GM21529 (cell line): ENCODE measurements around the gene LRPAP1.
"Not testable (repeated sequence)": the region's sequence is repeated elsewhere in the genome, so short reads cannot be mapped to it uniquely, and the experiment has no call there.

Source experiments
- ATAC-seq: cut with Tn5 transposase; IDR thresholded peaks from one replicate; pipeline ENCODE4 v1.9.1; 2021; ENCODE audit not compliant: unreplicated experiment

Gene LRPAP1

GRCh38 chr4:3562127-3562526 is 29.9 kb upstream of the LRPAP1 start:
- not testable (repeated sequence) for ATAC-seq

DNA sequence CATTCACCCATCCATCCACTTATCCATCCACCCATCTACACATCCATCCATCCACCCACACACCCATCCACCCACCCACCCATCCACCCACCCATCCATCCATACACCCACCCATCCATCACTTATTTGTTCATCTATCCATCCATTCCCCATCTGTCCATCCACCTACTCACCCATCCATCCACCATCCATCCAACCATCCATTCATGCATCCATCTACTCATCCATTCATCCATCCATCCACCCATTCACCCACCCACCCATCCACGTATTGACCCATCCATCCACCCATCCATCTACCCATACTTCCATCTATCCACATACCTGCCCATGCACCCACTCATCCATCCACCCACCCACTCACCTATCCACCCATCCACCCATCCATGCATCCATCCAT is 28.2 kb upstream of the LRPAP1 start:
- not testable (repeated sequence) for ATAC-seq

GRCh38 chr4:3559381-3560290 is 27.4 kb upstream of the LRPAP1 start:
- ATAC-seq = not testable (repeated sequence)

DNA sequence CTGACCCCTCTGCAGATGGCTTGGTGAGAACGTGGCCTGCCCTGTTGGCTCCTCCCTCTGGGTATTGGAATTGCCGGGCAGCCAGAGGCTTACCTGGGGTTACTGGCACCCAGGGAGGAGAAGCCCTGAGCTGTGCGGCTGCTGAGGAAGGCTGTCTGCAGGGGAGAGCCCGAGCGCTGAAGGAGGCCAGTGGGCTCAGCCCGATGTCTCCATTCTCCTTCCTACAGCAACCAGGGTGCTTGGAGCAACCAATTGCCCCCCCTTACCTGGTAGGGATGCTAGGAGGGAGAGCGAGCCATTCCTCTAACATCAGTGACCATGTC is 26.3 kb upstream of the LRPAP1 start:
- not testable (repeated sequence) for ATAC-seq

DNA sequence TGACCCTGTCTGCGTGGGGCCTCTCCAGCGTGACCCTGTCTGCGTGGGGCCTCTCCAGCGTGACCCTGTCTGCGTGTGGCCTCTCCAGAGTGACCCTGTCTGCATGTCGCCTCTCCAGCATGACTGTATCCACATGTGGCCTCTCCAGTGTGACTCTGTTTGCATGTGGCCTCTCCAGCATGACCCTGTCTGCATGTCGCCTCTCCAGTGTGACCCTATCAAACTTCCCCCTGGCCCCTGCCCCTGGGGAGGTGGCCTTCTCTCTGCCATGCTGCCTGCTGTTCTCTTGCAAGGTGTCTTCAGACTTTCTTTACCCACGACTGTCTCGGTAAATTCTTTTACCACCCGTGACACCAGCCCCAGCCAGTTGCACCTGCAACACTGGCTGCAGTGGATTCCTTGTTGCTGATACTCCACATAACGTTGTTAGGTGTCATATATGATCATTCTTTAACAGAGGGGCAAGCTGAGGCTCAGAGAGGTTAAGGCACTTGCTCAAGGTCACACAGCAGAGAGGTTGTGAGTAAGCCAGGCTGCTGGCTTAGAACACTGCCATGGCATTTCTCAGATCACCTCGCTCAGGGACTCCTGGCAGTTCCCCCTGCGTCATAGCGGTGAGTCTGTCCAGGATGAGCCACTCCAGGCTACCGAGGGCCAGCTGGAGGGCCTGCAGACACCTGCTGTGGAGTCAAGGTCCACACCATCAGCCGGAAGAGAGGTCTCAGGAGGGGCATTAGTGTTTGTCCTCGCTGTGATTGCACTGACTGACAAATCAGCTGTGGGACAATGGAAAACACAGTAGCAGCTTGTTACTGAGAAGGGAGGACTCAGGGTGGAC is 25.7 kb upstream of the LRPAP1 start:
- not testable (repeated sequence) for ATAC-seq

DNA sequence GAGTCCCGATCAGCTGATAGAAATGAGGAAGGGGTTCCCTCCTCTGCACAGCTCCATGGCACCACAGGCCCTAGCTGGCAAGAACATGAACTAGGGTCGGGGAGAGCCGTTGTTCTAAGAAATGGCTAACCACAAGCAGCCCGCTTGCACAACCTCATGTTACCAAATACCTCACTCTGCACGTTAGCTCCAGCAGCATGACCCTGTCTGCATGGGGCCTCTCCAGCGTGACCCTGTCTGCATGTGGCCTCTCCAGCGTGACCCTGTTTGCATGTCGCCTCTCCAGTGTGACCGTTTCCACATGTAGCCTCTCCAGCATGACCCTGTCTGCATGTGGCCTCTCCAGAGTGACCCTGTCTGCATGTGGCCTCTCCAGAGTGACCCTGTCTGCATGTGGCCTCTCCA is 24.9 kb upstream of the LRPAP1 start:
- not testable (repeated sequence) for ATAC-seq

- ATAC-seq = not testable (repeated sequence)
Observed at GRCh38 chr4:3556244-3556867, 24.1 kb upstream of the LRPAP1 start.

DNA sequence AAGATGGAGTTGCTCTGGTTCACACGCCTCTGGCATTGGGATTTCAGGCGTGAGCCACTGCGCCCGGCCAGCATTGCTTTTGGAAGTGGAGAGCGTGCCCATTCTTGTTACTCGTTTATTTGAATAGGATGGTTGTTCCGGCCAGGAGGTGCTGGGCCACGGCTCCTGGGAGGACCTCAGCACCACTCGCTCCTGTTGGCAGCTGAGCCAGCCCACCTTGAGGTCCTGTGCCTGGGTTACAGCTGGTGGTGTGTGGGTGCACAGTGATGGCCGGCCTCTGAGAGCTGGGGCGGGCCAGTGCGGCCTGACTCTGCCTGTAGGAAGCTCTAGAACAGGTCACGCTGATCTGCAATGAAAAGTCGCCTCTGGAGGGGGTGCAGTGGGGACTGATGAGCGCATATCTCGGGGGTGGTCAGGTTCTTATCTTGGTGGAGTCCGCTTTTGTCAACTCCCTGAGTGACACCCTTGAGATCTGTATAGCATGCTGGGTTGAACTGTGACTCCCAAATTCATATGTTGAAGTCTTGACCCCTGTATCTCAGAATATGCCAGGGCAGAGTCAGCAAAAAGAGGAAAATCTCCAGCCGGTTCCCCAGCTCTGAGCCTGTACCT is 23.3 kb upstream of the LRPAP1 start:
- not testable (repeated sequence) for ATAC-seq

- not testable (repeated sequence) for ATAC-seq
Observed at GRCh38 chr4:3551366-3551765, 19.1 kb upstream of the LRPAP1 start.

DNA sequence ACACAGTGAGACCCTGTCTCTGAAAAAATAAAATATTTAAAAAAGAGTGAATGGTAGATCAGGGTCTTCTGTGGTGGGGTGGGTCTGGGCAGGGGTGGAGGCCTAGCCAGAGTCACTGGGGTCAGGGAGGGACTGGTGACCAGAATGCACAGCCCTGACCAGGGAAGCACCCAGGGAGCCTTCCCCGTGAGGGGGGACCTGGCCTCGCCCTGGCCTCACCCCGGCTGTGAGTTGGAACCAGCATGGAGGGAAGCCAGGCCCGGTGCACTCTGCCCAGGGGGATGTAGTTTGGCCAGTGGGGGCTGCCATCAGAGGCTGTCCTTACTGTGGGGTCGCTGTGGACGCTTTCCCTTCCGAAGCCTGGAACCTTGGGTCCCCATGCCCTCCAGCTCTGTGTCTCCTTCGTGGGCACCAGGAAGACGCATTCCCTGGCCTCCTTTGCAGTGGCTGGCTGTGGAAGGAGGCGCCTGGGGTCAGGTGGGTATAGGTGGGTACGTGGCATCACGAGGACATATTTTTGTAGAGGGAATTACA is 18.6 kb upstream of the LRPAP1 start:
- ATAC-seq = not testable (repeated sequence)

DNA sequence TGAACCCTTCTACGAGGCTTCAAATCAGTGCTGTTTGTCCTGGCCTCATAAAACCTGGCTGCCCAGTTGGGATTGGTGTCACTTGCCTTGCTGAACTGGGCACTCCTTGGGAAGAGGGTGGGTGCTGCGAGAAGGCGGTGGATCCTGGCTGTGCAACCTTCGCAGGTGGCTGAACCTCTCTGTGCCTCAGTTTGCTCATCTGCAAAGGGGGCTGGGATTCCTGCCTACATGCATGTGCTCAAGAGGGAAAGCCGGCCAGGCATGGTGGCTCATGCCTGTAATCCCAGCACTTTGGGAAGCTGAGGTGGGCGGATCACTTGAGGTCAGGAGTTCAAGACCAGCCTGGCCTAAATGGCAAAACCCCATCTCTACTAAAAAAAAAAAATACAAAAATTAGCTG is 17.8 kb upstream of the LRPAP1 start:
- not testable (repeated sequence) for ATAC-seq

DNA sequence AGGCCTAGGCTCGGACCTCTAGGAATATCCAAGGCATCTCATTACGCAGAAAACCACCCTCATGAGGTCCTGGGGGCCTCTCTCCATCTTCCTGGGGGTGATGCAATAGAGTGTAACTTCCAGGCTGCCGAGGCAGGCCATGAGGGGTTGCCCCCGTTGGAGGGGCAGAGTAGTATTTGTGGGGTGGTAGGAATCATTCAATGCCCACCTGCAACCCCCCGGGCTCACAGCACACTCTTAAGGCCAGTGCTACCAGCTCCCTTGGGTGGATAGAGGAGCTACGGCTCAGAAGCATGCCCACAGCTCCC is 17.4 kb upstream of the LRPAP1 start:
- not testable (repeated sequence) for ATAC-seq

GRCh38 chr4:3548991-3549693 is 16.9 kb upstream of the LRPAP1 start:
- not testable (repeated sequence) for ATAC-seq

GRCh38 chr4:3546721-3547120 is 14.5 kb upstream of the LRPAP1 start:
- not testable (repeated sequence) for ATAC-seq

DNA sequence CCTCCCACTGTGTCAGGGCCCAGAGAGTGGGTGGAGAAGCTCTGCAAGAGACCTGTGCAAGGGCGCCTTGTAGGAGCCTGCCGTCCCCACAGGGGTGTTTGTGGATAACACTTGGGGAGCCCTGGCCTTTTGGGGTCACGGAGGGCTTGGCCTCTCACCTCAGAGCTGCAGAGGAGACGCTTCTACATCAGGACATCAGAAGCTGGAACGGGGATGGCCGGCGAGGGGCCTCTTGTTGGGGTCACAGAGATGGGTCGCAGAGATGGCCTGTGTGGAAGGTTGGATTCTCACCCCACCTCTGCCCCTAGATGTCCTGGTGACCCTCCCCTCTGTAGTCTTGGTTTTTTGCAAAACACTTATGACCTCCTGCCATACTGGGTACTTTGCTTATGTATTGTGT is 13.1 kb upstream of the LRPAP1 start:
- not testable (repeated sequence) for ATAC-seq

GRCh38 chr4:3544259-3545025 is 12.2 kb upstream of the LRPAP1 start:
- not testable (repeated sequence) for ATAC-seq

DNA sequence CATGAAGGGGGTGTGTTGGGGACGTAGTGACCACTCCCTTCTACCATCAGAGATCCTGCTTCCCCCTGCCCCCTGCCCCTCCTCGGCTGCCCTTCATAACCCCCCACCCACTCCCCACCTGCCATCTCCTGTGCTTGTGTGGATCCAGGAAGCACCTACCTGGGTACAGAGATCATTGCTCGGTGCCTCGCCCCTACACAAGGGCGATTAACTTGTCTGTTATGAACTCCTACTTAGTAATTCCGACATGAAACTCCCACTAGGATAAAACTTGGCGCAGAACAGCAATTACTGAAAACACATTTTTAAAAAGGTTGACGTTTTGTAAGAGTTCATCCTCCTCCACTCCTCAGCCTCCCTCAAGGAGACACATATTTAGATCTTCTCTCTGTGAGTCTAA is 11.2 kb upstream of the LRPAP1 start:
- ATAC-seq = not testable (repeated sequence)

DNA sequence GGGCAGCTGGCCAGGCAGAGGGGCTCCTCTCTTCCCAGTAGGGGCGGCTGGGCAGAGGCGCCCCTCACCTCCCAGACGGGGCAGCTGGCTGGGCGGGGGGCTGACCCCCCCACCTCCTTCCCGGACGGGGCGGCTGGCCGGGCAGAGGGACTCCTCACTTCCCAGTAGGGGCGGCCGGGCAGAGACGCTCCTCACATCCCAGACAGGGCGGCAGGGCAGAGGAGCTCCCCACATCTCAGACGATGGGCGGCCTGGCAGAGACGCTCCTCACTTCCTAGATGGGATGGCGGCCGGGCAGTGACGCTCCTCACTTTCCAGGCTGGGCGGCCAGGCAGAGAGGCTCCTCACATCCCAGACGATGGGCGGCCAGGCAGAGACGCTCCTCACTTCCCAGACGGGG is 6.7 kb upstream of the LRPAP1 start:
- ATAC-seq = not testable (repeated sequence)

GRCh38 chr4:3535812-3536211 is 3.6 kb upstream of the LRPAP1 start:
- not testable (repeated sequence) for ATAC-seq
